Prostate gland (tissue), 2 donors: ENCODE measurements around the gene ZC3H6.
"Not testable (repeated sequence)": the region's sequence is repeated elsewhere in the genome, so short reads cannot be mapped to it uniquely, and the experiment has no call there.

Source experiments
- CTCF ChIP-seq, 4 experiments: fragments of 200-600 bp in 2 of 4; fragments of 450-650 bp in 2 of 4; sonication (generic) in 2 of 4; IDR thresholded peaks; 1 replicate in 3 of 4; 2 replicates in 1 of 4; pipeline ENCODE4 v1.5.1; 2016 to 2019; ENCODE audit warnings: antibody characterized with exemption in 4 of 4, mild to moderate bottlenecking in 2 of 4, moderate library complexity in 2 of 4
- POLR2A ChIP-seq: fragments of 450-650 bp; IDR thresholded peaks from one replicate; pipeline ENCODE4 v1.6.1; 2016; ENCODE audit warnings: antibody characterized with exemption, mild to moderate bottlenecking
- POLR2AphosphoS5 ChIP-seq: sonication (generic); formaldehyde crosslinking; IDR thresholded peaks from one replicate; pipeline ENCODE4 v1.6.1; 2017; ENCODE audit warnings: antibody characterized with exemption

GRCh38 chr2:112282066-112282465, 6.7 kb downstream of the ZC3H6 start:
- TF ChIP-seq CTCF (IDR thresholded peaks at IDR 0.05); POLR2AphosphoS5; POLR2A: not testable (repeated sequence)
